ENCODE data around the gene PHGDH. TPM values are rescaled to one million over a fixed set of nuclear protein-coding genes. Genes with fewer than 3 reads are reported as not detected.

PHGDH gene
- total RNA-seq, 2 donors from 2014 or later: 6.3 to 11.6 TPM

DNA sequence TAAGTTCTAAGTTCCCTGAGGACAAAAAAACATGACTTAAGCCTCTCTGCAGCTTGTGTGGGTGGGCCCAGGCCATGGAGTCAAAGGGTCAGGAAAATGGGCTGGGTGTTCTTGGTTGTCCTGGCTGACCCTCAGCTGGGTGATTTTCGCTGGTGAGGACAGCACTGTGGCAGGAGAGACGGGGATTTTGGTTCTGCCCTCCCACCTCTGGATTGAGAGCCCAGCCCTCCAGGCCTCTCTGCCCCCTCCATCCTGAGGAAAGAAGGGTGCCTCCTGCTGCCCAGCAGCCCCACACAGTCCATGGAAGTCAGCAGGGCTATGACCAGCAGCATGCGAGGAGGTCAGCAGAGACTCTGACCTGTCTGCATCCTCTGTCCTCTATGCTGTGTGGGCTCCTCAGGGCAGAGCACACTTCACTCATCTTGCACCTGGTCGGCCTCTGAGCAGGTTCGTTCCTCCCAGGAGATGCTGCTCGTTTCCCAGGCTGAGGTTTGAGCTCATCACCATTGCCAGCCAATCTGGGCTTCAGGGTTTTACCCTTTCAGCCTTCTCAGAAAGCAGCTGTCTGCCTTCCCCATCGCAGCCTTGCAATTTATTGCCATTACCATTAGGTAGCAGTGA is 26.5 kb downstream of the PHGDH start:
- TF ChIP-seq, protein P1, sequence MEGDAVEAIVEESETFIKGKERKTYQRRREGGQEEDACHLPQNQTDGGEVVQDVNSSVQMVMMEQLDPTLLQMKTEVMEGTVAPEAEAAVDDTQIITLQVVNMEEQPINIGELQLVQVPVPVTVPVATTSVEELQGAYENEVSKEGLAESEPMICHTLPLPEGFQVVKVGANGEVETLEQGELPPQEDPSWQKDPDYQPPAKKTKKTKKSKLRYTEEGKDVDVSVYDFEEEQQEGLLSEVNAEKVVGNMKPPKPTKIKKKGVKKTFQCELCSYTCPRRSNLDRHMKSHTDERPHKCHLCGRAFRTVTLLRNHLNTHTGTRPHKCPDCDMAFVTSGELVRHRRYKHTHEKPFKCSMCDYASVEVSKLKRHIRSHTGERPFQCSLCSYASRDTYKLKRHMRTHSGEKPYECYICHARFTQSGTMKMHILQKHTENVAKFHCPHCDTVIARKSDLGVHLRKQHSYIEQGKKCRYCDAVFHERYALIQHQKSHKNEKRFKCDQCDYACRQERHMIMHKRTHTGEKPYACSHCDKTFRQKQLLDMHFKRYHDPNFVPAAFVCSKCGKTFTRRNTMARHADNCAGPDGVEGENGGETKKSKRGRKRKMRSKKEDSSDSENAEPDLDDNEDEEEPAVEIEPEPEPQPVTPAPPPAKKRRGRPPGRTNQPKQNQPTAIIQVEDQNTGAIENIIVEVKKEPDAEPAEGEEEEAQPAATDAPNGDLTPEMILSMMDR (IDR thresholded peaks at IDR 0.05): no peak
- Histone ChIP-seq H3K27ac (no peak overlapping the region), H3K4me3 (no peak overlapping the region), H3K4me1 (no peaks in the 10 kb centered on the region), H3K36me3 (no peaks in the 10 kb centered on the region), H3K27me3 (no peaks in the 10 kb centered on the region), H3K9ac (ENCODE audit: low read depth in 2 of 2, low read length in 2 of 2) (no peak overlapping the region), H3K9me3 (no peaks in the 10 kb centered on the region)
- no peak for DNase-seq
- intact Hi-C loops (cut with DNase I): no loop called here

DNA sequence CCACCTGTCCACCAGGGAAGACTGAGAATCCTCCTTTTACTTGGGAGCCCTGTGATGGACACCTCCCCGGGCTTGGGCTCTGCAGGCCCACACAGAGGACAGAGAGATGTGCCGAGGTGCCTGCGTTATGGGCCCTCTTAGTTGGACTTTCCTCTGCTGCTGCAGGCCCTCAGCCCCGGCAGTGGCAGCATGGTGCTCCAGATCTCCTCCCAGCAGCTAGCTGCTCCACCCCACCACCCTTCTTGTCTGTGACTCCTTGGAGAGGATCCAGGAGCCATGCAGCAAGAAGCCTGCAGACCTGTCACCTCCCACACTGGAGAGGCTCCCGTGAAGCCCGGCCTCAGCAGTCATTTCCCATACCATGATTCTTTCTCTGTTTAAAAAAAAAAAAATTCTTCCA is 27.4 kb downstream of the PHGDH start:
- Histone ChIP-seq H3K27me3 (no peaks in the 10 kb centered on the region), H3K9me3 (no peaks in the 10 kb centered on the region), H3K27ac (no peak overlapping the region), H3K9ac (ENCODE audit: low read depth in 2 of 2, low read length in 2 of 2) (no peak overlapping the region), H3K4me1 (no peaks in the 10 kb centered on the region), H3K36me3 (no peaks in the 10 kb centered on the region), H3K4me3 (no peak overlapping the region)
- no peak for DNase-seq
- intact Hi-C loops (cut with DNase I): no loop called here
- TF ChIP-seq, protein P1 (IDR thresholded peaks at IDR 0.05): no peak

- no peaks in the 10 kb centered on the region for H3K9me3 ChIP-seq
- intact Hi-C loops (cut with DNase I): loop anchor here (5.0 to 10.0 kb wide), 3 partner anchors 67 to 205 kb away; no protein-coding TSS in a partner anchor
- TF ChIP-seq, protein P1 (IDR thresholded peaks at IDR 0.05): no peak
- H3K9ac ChIP-seq (ENCODE audit: low read depth in 2 of 2, low read length in 2 of 2): no peak overlapping the region
- DNase-seq: no peak
- H3K27me3 ChIP-seq: no peaks in the 10 kb centered on the region
- no peak overlapping the region for H3K4me3 ChIP-seq
- no peak overlapping the region for H3K27ac ChIP-seq
- no peaks in the 10 kb centered on the region for H3K36me3 ChIP-seq
- H3K4me1 ChIP-seq: no peaks in the 10 kb centered on the region
These were observed 28.5 kb downstream of the PHGDH start for GRCh38 chr1:119740261-119740660.

DNA sequence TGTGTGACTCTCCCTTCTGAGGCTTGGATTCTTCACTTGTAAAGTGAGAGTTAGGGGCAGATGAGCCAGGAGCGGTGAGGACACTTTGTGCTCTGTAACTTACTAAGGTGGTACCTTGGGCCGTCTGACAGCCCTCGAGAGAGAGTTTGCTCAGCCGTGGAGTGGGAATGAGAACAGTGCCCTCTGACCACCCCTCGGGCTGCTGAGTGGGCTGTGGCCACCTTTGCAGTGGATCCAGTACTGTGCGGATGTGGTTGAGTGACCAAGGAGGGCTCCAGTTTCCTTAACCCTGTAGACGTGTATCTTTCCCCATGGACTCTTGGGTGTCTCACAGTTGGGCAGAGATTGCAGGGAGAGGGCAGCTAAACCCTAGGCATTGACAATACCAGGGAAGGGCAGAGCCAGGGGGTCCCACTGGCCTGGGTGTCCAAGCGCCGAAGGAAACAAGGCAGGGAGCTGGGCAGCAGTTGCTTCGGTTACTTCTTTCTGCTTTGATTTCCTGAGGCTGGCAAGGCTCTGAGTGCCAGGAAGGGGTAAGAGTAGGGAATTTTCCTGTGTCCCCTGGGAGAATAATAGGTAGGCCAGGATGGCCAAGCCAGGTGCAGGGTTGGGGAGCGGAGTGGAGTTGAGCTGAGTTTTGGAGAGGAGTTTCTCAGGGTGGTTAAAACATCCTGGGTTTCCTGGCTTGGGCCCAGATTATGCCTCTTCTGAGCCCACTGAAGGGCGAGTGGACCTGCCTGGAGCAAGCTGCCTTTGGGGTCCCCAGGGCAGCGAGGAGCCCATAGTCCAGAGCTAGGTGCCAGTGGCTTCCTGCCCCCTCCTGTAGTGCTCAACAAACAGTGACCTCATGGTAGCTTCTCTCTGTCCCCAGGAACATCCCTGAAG is 29.4 kb downstream of the PHGDH start:
- H3K27me3 ChIP-seq: no peaks in the 10 kb centered on the region
- no peaks in the 10 kb centered on the region for H3K36me3 ChIP-seq
- no peak overlapping the region for H3K27ac ChIP-seq
- H3K9me3 ChIP-seq: no peaks in the 10 kb centered on the region
- H3K4me3 ChIP-seq: no peak overlapping the region
- H3K4me1 ChIP-seq: no peaks in the 10 kb centered on the region
- no peak for DNase-seq
- intact Hi-C loops (cut with DNase I): loop anchor here (5.0 to 10.0 kb wide), 3 partner anchors 66 to 204 kb away; no protein-coding TSS in a partner anchor
- H3K9ac ChIP-seq (ENCODE audit: low read depth in 2 of 2, low read length in 2 of 2): no peak overlapping the region
- TF ChIP-seq, protein P1 (IDR thresholded peaks at IDR 0.05): no peak

GRCh38 chr1:119742202-119742601 is 30.5 kb downstream of the PHGDH start:
- H3K36me3 ChIP-seq: no peaks in the 10 kb centered on the region
- H3K27ac ChIP-seq: no peak overlapping the region
- TF ChIP-seq, protein P1 (IDR thresholded peaks at IDR 0.05): no peak
- H3K4me1 ChIP-seq: no peaks in the 10 kb centered on the region
- no peak overlapping the region for H3K9ac ChIP-seq (ENCODE audit: low read depth in 2 of 2, low read length in 2 of 2)
- H3K27me3 ChIP-seq: no peaks in the 10 kb centered on the region
- no peak overlapping the region for H3K4me3 ChIP-seq
- DNase-seq: no peak
- intact Hi-C loops (cut with DNase I): loop anchor here (5.0 to 10.0 kb wide), 3 partner anchors 65 to 203 kb away; no protein-coding TSS in a partner anchor
- H3K9me3 ChIP-seq: no peaks in the 10 kb centered on the region

Data from colonic mucosa (tissue), 4 donors.